Mucosa of descending colon (tissue), 3 donors: ENCODE data around the gene MARK3. TPM values are rescaled to one million over a fixed set of nuclear protein-coding genes. Genes with fewer than 3 reads are reported as not detected.

Experiments used
- ATAC-seq: fragments of 200-7000 bp; cut with Tn5 transposase; one replicate; pipeline ENCODE4 v1.9.1; 2020; ENCODE audit warnings: mild to moderate bottlenecking, moderate library complexity
- DNase-seq, 3 donors: peaks; one replicate each; pipeline ENCODE4 v3.0.0-alpha.2; 2020
- H3K36me3 ChIP-seq: fragments of 200-600 bp; one replicate; pipeline ENCODE4 v1.8.0; 2021; ENCODE audit warnings: low read depth, mild to moderate bottlenecking
- H3K4me1 ChIP-seq: fragments of 200-600 bp; one replicate; pipeline ENCODE4 v1.8.0; 2021; ENCODE audit warnings: low read depth, mild to moderate bottlenecking
- H3K4me3 ChIP-seq: fragments of 200-600 bp; one replicate; pipeline ENCODE4 v1.8.0; 2021; ENCODE audit warnings: mild to moderate bottlenecking
- H3K9me3 ChIP-seq: fragments of 200-600 bp; one replicate; pipeline ENCODE4 v1.8.0; 2021; ENCODE audit warnings: mild to moderate bottlenecking
- CTCF ChIP-seq: fragments of 200-600 bp; IDR thresholded peaks from one replicate; pipeline ENCODE4 v1.8.0; 2022; ENCODE audit warnings: antibody characterized with exemption, mild to moderate bottlenecking
- intact Hi-C, 2 donors: fragments of 100-400 bp; cut with DNase I in 1 of 2; cut with micrococcal nuclease in 1 of 2; formaldehyde crosslinking; loops; one replicate each; pipeline versions ENCODE4 v1.11.0 to v1.11.1; 2022; cut with DNase I, micrococcal nuclease
- total RNA-seq, 3 donors: library from RNA; stranded (reverse); fragmentation: NEBNext Ultra II Directional in 2 of 3; extraction: Animal tissue kit (Norgen Biotek cat#: 25700) in 2 of 3; gene quantifications; one replicate each; pipeline versions ENCODE4 v1.2.1 to v1.2.4, GENCODE V29; 2021 to 2023
- donor health status: DM: no; HTN: no; CAD: no; lungs with moderate emphysema.
- donor health status: DM: no; HTN: no; CAD: no.
- donor health status: DM: no; HTN: yes; CAD: no.

MARK3 gene
- total RNA-seq, 3 donors from 2014 or later, result 60.8 to 85.7 (median 66.8) TPM

- no peak for DNase-seq
These were observed 117.7 kb downstream of the MARK3 start for GRCh38 chr14:103502877-103503276.

GRCh38 chr14:103503296-103503695 is 118.1 kb downstream of the MARK3 start:
- no peak for DNase-seq
- ATAC-seq, result no peak
- TF ChIP-seq CTCF, result no peak
- no peaks in the 10 kb centered on the region for H3K36me3 ChIP-seq
- no peak overlapping the region for H3K4me3 ChIP-seq
- H3K4me1 ChIP-seq, result peaks cover 4% of the 10 kb centered on the region
- H3K9me3 ChIP-seq, result no peaks in the 10 kb centered on the region
- intact Hi-C loops, result loop anchor here (5.0 to 10.0 kb wide), 2 partner anchors 44 to 52 kb away; no protein-coding TSS in a partner anchor

More at GRCh38 chr14:103502877-103503276, 117.7 kb downstream of the MARK3 start:
- Histone ChIP-seq H3K4me1 (peaks cover 4% of the 10 kb centered on the region), H3K36me3 (no peaks in the 10 kb centered on the region), H3K4me3 (no peak overlapping the region), H3K9me3 (no peaks in the 10 kb centered on the region)
- TF ChIP-seq CTCF, result no peak
- ATAC-seq, result no peak
- intact Hi-C loops, result loop anchor here (5.0 to 10.0 kb wide), 2 partner anchors 44 to 52 kb away; no protein-coding TSS in a partner anchor

GRCh38 chr14:103504991-103505565 is 119.9 kb downstream of the MARK3 start:
- H3K9me3 ChIP-seq, result no peaks in the 10 kb centered on the region
- TF ChIP-seq CTCF, result no peak
- DNase-seq (no peak), ATAC-seq (no peak)
- no peak overlapping the region for H3K4me3 ChIP-seq
- peaks cover 3% of the 10 kb centered on the region for H3K4me1 ChIP-seq
- no peaks in the 10 kb centered on the region for H3K36me3 ChIP-seq
- intact Hi-C loops, result loop anchor here (5.0 to 10.0 kb wide), 2 partner anchors 42 to 50 kb away; no protein-coding TSS in a partner anchor

- H3K36me3 ChIP-seq, result no peaks in the 10 kb centered on the region
- ATAC-seq, result no peak
- no peak for DNase-seq
- intact Hi-C loops, result loop anchor here in 1 of 2 donors (10.0 kb wide), 1 partner anchor 47 kb away; no protein-coding TSS in a partner anchor
- H3K9me3 ChIP-seq, result no peaks in the 10 kb centered on the region
- no peak overlapping the region for H3K4me3 ChIP-seq
- TF ChIP-seq CTCF, result no peak
- peaks cover 5% of the 10 kb centered on the region for H3K4me1 ChIP-seq
These were observed 122.5 kb downstream of the MARK3 start for GRCh38 chr14:103507751-103508150.

- no peak for DNase-seq
- H3K36me3 ChIP-seq, result no peaks in the 10 kb centered on the region
- no peak overlapping the region for H3K4me3 ChIP-seq
- intact Hi-C loops, result loop anchor here in 1 of 2 donors (10.0 kb wide), 1 partner anchor 46 kb away; no protein-coding TSS in a partner anchor
- no peaks in the 10 kb centered on the region for H3K9me3 ChIP-seq
- ATAC-seq, result no peak
- H3K4me1 ChIP-seq, result peaks cover 13% of the 10 kb centered on the region
- no peak for TF ChIP-seq CTCF
These were observed 123.5 kb downstream of the MARK3 start for GRCh38 chr14:103508521-103509329.
